Measurements from ENCODE around the gene AJM1.

GRCh38 chr9:136889858-136890257 lies 47.6 kb downstream of the AJM1 start:
- no peak for TF ChIP-seq CTCF (conservative IDR thresholded peaks at IDR 0.05; ENCODE audit: low read length)
- no peak for TF ChIP-seq EZH2phosphoT487 (IDR thresholded peaks at IDR 0.05; ENCODE audit: borderline replicate concordance, low read depth, low read length)

All from OCI-LY7 (cell line).